ENCODE data around the gene MIB2.

Gene MIB2

DNA sequence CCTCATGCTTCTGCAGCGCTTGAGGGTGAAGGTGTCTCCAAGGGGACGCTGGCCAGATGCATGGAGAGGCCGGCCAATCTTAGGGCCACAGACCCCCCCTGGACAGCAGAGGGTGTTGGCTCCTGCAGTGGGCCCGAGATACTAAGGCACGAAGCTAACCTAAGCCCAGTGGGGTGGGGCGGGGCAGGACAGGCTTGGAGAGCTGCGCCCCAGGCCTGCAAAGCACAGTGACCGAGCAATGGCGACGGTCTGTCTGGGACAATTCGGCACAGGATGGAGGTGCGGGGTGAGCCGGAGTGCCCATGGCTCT is 16.6 kb upstream of the MIB2 start:
- DNase-seq, result no peak

DNA sequence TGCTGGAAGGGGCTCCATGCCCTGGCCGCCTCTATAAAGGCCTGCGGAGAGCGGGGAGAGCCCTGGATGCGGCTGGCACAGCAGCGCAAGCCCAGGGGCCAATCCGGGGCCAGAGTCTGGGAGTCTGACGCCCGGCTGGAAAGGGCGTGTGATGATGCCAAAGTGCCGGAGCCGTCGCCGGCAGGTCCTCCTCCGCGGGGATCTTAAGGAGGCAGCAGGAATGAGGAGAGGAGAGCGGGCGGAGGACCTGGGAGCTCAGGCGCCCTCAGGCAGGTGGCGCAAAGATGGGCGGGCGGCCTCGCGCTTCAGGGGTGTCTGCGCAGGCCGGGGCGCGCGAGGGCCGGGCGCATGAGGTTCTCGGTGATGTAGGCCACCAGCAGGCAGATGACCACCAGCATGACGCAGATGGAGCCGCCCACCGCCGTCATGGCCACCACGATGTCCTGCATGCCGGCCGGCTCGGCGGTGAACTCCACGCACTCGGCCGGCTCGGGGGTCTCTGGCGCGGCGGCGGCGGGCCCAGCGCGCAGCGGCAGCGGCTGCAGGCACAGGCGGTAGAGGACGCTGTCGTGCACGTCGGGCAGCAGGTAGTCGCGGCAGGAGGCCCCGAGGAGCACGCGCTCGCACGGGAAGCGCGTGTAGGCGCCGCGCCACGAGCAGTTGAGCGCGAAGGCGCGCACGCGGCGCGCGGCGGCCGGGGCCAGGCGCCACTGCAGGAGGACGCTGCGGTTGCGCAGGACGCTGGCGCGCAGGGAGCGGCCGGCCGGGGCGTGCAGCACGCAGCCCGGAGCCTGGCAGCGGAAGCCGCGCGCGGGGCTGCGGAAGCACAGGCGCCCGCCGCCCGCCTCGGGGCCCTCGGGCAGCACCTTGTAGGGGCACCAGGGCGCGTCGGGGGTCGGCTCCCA is 16.0 kb upstream of the MIB2 start:
- DNase-seq, result no peak

DNA sequence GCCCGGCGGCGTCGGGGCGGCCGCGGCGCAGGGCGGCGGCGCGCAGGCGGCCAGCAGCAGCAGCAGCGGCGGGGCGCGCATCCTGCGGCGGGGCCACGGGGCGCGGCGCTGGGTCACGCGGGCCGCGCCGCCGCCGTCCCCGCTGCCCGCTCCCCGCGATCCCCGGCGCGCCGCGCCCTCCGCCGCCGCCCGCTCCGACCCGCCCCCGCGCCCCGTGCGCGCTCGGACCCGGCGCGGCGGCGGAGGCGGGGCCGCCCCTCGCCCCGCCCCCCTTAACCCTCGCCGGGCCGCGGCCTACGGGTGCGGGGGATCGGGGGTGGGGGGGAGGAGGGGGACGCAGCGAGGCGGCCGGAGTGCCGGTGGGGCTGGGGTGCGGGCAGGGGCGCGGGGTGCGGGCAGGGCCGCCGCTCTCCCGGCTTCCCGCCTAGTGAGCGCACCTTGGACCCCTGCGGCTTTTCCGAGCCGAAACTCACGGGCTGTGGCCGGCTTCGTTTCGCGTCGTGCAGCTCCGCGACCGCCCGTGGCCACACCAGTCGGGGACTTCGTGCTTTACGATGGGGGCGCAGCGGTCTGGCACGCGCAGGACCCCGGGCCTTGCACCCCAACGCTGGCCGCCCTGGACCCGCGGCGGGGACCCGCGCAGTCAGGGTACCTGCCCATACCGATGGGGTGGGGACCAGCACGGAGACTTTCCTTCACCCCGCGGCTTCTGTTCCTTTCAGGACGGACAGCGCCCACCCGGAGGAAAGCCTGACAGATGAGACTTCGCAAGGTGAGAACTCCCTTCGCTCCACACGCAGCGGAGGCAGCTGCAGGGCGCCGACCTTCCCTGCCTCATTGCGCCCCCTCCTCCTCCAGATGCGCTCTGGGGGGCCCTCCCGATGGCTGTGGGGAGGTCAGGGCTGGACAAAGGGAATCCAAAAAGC is 15.1 kb upstream of the MIB2 start, which contains the start of gene FNDC10:
FNDC10 (minus strand) TSS at position 201 of the 926 bp plus-strand sequence; CDS start at position 81, 120 bp downstream.
- DNase-seq, result no peak

- no peak for DNase-seq
Observed at GRCh38 chr1:1600861-1601563, 14.3 kb upstream of the MIB2 start.

DNA sequence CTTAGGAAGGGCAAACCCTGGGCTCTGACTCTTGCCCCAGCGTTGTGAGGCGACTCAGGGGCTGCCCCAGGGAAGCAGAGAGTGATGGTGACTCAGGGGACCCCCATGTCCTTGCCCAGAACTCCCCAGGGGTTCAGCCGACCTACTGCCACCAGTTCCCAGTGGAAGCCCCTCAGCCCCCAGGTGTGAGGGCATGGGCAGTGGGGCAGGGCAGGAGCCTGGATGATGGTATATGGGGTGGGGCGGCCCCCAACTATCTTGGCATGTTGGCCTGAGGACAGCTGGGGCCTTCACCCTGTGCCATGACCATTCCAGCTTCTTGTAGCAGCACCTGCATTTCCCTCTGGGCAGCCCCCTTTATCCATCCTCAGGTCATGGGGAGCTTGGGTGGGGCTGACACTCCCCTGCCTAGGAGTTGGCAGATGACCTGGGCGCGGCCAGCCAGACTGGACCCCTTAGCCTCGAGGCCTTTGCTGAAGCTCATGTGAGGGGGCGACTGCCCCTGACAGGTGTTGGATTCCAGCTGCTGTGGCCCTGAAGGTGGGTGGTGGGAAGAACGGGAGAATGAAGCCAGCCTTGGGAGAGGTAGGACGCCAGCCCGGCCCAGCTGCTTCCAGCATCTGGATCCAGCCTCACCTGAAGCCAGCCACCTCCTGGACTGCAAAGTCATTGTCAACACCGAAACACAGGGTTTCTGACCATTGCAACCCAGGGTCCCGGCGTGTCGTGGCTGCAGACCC is 13.6 kb upstream of the MIB2 start:
- DNase-seq, result no peak

DNA sequence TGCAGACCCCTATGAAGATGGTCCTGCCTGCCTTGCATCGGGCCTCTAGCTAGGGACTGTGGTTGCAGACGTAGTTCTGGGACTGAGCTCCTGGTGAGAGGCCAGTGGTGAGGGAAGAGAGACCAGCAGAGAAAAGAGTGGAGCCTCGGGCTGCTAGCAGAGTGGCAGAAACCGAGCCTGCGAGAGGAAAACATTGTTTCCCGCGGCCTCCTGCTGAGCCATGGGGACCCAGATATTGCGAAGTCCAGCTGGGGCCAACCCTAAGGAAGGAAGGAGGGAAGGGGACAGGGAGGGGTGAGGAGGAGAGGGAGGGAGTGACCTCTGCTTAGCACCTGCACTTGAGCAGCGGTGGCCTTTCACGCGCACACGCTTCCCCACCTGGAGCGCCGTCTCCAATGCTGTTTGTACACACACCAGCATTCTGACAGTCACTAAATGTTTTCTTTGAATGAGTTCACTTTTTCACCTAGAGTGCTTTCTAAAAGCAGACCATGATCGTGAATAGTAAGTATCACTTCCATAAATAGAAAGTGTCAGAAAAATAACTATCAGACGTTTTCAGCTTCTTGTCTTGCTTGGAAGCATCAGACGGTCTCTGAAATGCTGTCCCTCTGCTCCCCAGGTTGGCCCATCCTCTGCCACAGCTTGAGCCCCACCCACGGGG is 12.9 kb upstream of the MIB2 start:
- no peak for DNase-seq

- no peak for DNase-seq
Observed at GRCh38 chr1:1602968-1603506, 12.3 kb upstream of the MIB2 start.

DNA sequence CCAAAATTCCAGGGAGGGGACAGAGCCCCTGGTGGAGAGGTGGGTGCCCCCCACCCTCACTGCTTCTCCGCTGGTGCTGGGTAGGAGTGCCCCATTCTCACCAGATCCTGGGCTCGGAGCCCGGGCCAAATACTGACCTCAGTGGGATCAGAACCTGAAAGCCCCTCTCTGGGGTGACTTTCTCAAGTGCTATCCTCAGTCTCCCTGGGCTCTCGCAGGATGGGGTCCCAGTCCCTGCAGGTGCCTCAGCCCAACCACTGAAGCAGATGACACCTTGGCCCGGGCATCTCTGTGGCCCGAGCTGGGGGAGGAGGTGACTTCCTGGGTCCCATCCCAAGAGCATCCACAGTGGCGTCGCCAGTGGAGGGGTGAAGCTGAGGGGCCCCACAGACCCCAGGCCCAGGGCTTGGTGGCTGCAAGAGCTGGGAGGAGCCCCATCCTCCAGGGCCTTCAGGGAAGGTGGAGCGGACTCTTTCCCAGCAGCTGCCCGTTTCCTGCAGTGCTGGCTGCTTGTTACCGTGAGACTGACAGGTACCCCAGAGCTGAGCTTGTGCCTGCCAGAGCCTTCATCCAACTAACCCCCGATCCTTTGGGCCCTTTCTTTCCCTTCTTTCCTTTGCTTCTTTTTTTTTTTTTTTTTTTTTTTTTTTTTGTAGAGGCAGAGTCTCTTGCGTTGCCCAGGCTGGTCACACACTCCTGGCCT is 11.5 kb upstream of the MIB2 start:
- DNase-seq, result no peak

GRCh38 chr1:1604374-1605033 is 10.8 kb upstream of the MIB2 start:
- DNase-seq, result no peak

DNA sequence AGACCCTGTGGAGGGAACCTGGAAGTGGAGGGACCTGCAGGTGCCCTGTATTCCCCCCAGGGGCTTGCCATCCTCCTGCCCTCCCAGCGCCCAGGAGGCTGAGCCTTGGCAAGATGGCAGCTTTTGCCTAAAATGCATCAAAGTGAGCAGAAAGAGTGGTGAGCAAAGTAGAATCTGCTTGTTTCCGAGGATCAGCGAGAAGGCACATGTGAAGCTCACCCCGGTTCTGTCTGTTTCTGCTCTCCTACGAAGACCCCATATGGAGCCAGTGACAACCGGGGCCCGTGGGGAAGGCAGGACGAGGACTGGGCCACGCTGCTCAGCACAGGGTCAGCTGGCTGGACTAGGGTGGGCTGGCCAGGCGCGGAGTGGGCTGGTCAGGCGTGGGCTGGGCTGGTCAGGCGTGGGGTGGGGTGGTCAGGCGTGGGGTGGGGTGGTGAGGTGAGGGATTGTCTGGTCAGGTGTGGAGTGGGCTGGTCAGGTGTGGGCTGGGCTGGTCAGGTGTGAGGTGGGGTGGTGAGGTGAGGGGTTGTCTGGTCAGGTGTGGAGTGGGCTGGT is 10.2 kb upstream of the MIB2 start:
- no peak for DNase-seq

DNA sequence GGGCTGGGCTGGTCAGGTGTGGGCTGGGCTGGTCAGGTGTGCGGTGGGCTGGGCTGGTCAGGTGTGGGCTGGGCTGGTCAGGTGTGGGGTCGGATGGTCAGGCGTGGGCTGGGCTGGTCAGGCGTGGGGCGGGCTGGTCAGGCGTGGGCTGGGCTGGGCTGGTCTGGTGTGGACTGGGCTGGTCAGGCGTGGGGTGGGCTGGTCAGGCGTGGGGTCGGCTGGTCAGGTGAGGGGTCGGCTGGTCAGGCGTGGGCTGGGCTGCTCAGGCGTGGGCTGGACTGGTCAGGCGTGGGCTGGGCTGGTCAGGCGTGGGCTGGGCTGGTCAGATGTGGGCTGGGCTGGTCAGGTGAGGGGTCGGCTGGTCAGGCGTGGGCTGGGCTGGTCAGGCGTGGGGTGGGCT is 9.6 kb upstream of the MIB2 start:
- no peak for DNase-seq

GRCh38 chr1:1606232-1606631 is 9.1 kb upstream of the MIB2 start:
- no peak for DNase-seq

- DNase-seq, result no peak
Observed at GRCh38 chr1:1609822-1610485, 5.3 kb upstream of the MIB2 start.

DNA sequence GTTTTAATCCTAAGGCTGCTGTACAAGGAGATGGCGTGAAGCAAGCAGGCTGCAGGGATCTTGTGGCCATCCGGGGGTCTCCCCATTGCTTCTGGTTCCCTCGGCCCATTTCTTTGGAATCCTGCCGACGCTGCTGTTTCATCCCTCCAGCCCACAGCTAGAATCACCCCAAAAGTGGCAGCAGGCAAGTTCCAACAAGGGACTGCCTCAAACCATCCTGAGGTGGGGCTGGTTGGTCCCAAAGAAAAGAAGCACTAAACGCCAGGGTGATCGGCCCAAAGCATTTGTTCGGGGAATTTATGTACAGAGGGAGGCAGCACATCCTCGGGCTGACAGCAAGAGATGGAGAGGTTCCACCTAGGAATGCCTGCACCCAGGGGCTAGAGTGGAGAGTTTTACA is 4.5 kb upstream of the MIB2 start:
- no peak for DNase-seq

DNA sequence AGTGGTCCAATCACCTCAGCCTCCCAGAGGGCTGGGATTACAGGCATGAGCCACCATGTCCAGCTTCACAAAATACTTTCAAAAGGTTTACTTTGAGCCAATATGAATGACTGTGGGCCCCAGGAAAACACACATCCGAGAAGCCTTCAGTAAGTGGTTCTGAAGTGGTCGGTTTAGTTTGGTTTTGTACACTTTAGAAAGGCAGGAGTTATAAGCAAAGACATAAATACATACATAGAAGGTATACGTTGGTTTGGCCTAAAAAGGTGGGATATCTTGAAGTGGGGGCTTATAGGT is 3.2 kb upstream of the MIB2 start:
- no peak for DNase-seq

GRCh38 chr1:1613509-1614082 is 1.7 kb upstream of the MIB2 start:
- no peak for DNase-seq

- peak; percentile 80 for DNase-seq
Observed at GRCh38 chr1:1614204-1614953, 921 bp upstream of the MIB2 start.

DNA sequence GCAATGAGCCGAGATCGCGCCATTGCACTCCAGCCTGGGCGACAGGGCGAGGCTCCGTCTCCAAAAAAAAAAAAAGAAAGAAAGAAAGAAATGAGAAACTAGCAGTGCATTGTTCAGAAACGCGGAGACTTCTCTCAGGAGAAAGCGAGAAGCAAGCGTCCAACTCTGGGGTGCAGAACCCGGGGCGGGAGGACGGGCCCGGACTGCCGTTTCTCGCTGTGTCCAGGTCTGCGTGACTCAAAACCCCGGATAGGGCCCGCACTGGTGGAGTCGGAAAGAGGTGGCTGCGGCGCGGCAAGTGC is 395 bp upstream of the MIB2 start:
- DNase-seq, result no peak

Measured in activated CD8-positive, alpha-beta memory T cell treated with anti-CD3 and anti-CD28 coated beads for 24 hours (primary cell).